GM10248 (cell line): ENCODE results near the gene KAZN.

ENCODE experiments used
- CTCF ChIA-PET: fragments of 300-600 bp; sonication (Branson Sonifier 250); formaldehyde crosslinking; extraction: SDS; loops from one replicate; lab custom pipeline; 2021; ENCODE audit warnings: antibody characterized with exemption; lab: Yijun Ruan, JAX
- POLR2A ChIA-PET: fragments of 350-650 bp; sonication (Branson Sonifier 250); formaldehyde crosslinking; extraction: SDS; loops from one replicate; lab custom pipeline; 2020; ENCODE audit warnings: antibody characterized with exemption; lab: Yijun Ruan, JAX
- DNase-seq: peaks from one replicate; pipeline ENCODE4 v3.0.0; 2012; ENCODE audit errors: extremely low spot score
- CTCF ChIP-seq: IDR thresholded peaks from 2 replicates; pipeline ENCODE4 v1.5.1; 2012; ENCODE audit warnings: mild to moderate bottlenecking, low read depth; ENCODE audit errors: extremely low read depth, missing control alignments, control extremely low read depth

Gene KAZN

GRCh38 chr1:14910984-14911721 lies 312.7 kb downstream of the KAZN start:
- POLR2A ChIA-PET = no interaction called here
- TF ChIP-seq CTCF = no peak
- CTCF ChIA-PET = no interaction called here
- DNase-seq = no peak

GRCh38 chr1:14912839-14913481 lies 314.5 kb downstream of the KAZN start:
- DNase-seq = no peak
- ChIA-PET CTCF (no interaction called here), POLR2A (no interaction called here)
- no peak for TF ChIP-seq CTCF

DNA sequence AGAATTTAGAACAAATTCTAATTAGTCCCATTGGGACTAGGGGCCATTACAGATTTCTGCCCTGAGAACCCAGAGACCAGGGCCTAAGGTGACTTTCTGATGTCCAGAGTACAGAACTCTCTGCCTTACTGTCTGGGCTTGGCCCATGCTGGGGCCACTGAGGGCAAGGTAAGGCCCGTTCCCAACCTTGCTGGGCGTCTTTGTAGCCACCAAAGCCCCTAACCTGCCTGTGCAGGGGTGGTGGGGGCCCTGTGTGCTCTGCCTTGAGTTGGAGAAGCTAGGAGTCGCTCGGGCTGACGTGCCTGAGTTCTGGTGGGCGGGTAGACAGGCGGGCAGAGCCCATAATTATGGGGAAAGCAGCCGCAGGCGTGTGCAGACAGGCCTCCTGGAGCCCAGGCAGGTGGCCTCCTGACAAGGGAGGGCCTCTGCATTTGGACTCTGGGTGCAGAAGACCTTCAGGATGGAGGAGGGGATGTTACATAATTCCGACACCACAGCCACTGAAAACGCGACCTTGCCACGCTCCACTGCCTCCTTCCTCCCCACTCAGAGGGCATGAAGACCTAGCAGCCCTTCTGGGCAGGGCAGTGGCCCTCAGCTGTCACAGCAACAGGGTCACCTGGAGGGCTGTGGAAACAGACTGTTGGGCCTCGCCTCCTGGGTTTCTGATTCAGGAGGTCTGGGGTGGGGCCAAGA lies 315.1 kb downstream of the KAZN start:
- ChIA-PET POLR2A (no interaction called here), CTCF (no interaction called here)
- no peak for TF ChIP-seq CTCF
- peak; percentile 34 for DNase-seq

DNA sequence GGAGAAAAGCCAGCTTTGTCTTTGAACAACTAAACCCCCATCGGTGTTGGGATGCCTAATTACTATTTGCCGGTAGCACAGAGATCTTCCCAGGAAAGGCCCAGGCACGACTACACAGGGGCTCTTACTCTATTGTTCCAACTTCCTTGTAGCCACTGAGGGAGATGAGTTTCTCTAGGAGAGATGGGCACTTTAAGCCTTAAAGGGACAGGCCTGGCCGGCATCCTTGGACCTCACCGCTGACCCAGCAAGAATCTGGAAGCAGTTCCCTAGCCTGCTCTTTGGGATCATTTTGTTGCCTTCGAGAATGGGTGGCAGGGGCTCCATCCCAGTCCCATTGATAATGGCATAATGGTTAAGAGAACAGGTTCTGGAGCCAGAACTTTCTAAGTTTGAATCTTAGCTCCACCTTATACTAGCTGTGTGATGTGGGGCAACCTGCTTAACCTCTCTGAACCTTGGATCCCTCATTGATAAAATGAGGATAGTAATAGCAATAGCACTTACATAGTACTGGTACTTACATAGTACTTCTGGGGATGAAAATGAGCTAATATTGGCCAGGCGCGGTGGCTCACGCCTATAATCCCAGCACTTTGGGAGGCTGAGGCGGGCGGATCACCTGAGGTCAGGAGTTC lies 316.0 kb downstream of the KAZN start:
- CTCF ChIA-PET = interaction anchor here (0.8 kb wide), 1 partner anchor 26 kb away, joined by 3 read pairs; no protein-coding TSS in a partner anchor
- no peak for DNase-seq
- TF ChIP-seq CTCF = no peak
- POLR2A ChIA-PET = no interaction called here

GRCh38 chr1:14915356-14916054 lies 317.0 kb downstream of the KAZN start:
- ChIA-PET CTCF (interaction anchor here (0.8 kb wide), 1 partner anchor 25 kb away, joined by 3 read pairs; no protein-coding TSS in a partner anchor), POLR2A (no interaction called here)
- DNase-seq = peak; percentile 68
- peak; percentile 71 for TF ChIP-seq CTCF

- ChIA-PET CTCF (no interaction called here), POLR2A (no interaction called here)
- TF ChIP-seq CTCF = no peak
- DNase-seq = no peak
Observed at GRCh38 chr1:14919289-14919688, 320.8 kb downstream of the KAZN start.
